G401 (cell line): ENCODE data around the gene RAB40A. TPM values are rescaled to one million over a fixed set of nuclear protein-coding genes. Genes with fewer than 3 reads are reported as not detected.

ENCODE experiments used
- DNase-seq: peaks from one replicate; pipeline ENCODE4 v3.0.0-alpha.2; 2015; ENCODE audit warnings: low spot score
- in situ Hi-C: cut with HindIII; loops from 2 replicates; pipeline ENCODE4 v1.10.0; 2016; ENCODE audit warnings: low sequenced_read_pairs, mixed read lengths
- total RNA-seq: library from RNA; depleted of rRNA; stranded (reverse); fragments of >200 nt; shearing (Covaris generic); gene quantifications from 2 replicates; pipeline ENCODE4 v1.2.3, GENCODE V29; 2014; rRNA removed

RAB40A gene
- not detected in 2 replicates for total RNA-seq

GRCh38 chrX:103519389-103519788 is at the start of gene RAB40A:
Gene RAB40A (minus strand): TSS chrX:103519489. CDS start chrX:103500756, 18,733 bp downstream.
- in situ Hi-C loops: no loop called here
- DNase-seq: no peak

GRCh38 chrX:103565752-103566151 is 46.5 kb upstream of the RAB40A start:
- no peak for DNase-seq
- in situ Hi-C loops: no loop called here

GRCh38 chrX:103565197-103565596 is 45.9 kb upstream of the RAB40A start:
- no peak for DNase-seq
- in situ Hi-C loops: no loop called here

GRCh38 chrX:103562801-103563200 is 43.5 kb upstream of the RAB40A start:
- in situ Hi-C loops: no loop called here
- no peak for DNase-seq

- in situ Hi-C loops: no loop called here
- DNase-seq: no peak
Measured at GRCh38 chrX:103560256-103560655, 41.0 kb upstream of the RAB40A start.

GRCh38 chrX:103556963-103557612 is 37.8 kb upstream of the RAB40A start:
- no peak for DNase-seq
- in situ Hi-C loops: no loop called here

- DNase-seq: peak; percentile 85
- in situ Hi-C loops: no loop called here
Measured at GRCh38 chrX:103554687-103555424, 35.6 kb upstream of the RAB40A start.

GRCh38 chrX:103552236-103552635 is 32.9 kb upstream of the RAB40A start:
- no peak for DNase-seq
- in situ Hi-C loops: no loop called here

GRCh38 chrX:103550415-103551051 is 31.2 kb upstream of the RAB40A start:
- in situ Hi-C loops: no loop called here
- no peak for DNase-seq

- no peak for DNase-seq
- in situ Hi-C loops: no loop called here
Measured at GRCh38 chrX:103549916-103550315, 30.6 kb upstream of the RAB40A start.

GRCh38 chrX:103540145-103540544 is 20.9 kb upstream of the RAB40A start:
- in situ Hi-C loops: no loop called here
- DNase-seq: no peak

GRCh38 chrX:103539695-103540094 is 20.4 kb upstream of the RAB40A start:
- in situ Hi-C loops: no loop called here
- DNase-seq: no peak

GRCh38 chrX:103538728-103539127 is 19.4 kb upstream of the RAB40A start:
- in situ Hi-C loops: no loop called here

GRCh38 chrX:103537871-103538387 is 18.6 kb upstream of the RAB40A start:
- in situ Hi-C loops: no loop called here
- no peak for DNase-seq

More at GRCh38 chrX:103538728-103539127, 19.4 kb upstream of the RAB40A start:
- DNase-seq: no peak

GRCh38 chrX:103536732-103537131 is 17.4 kb upstream of the RAB40A start:
- in situ Hi-C loops: no loop called here

GRCh38 chrX:103536071-103536470 is 16.8 kb upstream of the RAB40A start:
- no peak for DNase-seq
- in situ Hi-C loops: no loop called here

More at GRCh38 chrX:103536732-103537131, 17.4 kb upstream of the RAB40A start:
- DNase-seq: no peak

- no peak for DNase-seq
- in situ Hi-C loops: no loop called here
Measured at GRCh38 chrX:103535206-103535605, 15.9 kb upstream of the RAB40A start.

GRCh38 chrX:103533511-103534216 is 14.4 kb upstream of the RAB40A start:
- in situ Hi-C loops: no loop called here
- DNase-seq: peak; percentile 82

GRCh38 chrX:103531002-103531401 is 11.7 kb upstream of the RAB40A start:
- in situ Hi-C loops: no loop called here
- no peak for DNase-seq
